ENCODE results near the gene PVALB. TPM values are rescaled to one million over a fixed set of nuclear protein-coding genes. Genes with fewer than 3 reads are reported as not detected.
A peak's percentile ranks its signal among the peaks of the same experiment; 100 is the strongest.

The PVALB gene
- total RNA-seq, 1 donor from 2014 or later: not detected

GRCh38 chr22:36775964-36776669 is 40.7 kb downstream of the PVALB start, which contains the start of gene IFT27:
Gene IFT27 (minus strand): TSS chr22:36776119. CDS start chr22:36775707, 412 bp downstream.
- Histone ChIP-seq H3K36me3 (no peaks in the 10 kb centered on the region), H3K27ac (peak within 1 kb of the TSS; percentile 75 to 79), H3K4me1 (peaks cover 0 to 10% of the 10 kb centered on the region in 2 donors), H3K27me3 (no peaks in the 10 kb centered on the region), H3K4me3 (peak within 1 kb of the TSS; percentile 76 to 90), H3K9me3 (no peaks in the 10 kb centered on the region)
- DNase-seq (ENCODE audit: low spot score in 2 of 2): peak; percentile 99 to 100
- no peak for TF ChIP-seq CTCF (IDR thresholded peaks at IDR 0.05)
- intact Hi-C loops (cut with DNase I): loop anchor here (1.0 to 10.0 kb wide), 6 partner anchors 243 to 769 kb away; partner anchors contain the start of genes EIF3D, KCTD17, MPST and TST

GRCh38 chr22:36775586-36775963 is 41.3 kb downstream of the PVALB start:
- Histone ChIP-seq H3K27ac (peak overlapping the region; percentile 75 to 79), H3K36me3 (no peaks in the 10 kb centered on the region), H3K4me3 (peak overlapping the region; percentile 76 to 90), H3K9me3 (no peaks in the 10 kb centered on the region), H3K27me3 (no peaks in the 10 kb centered on the region), H3K4me1 (peaks cover 0 to 10% of the 10 kb centered on the region in 2 donors)
- intact Hi-C loops (cut with DNase I): loop anchor here (2.0 to 10.0 kb wide), 4 partner anchors 277 to 769 kb away; partner anchors contain the start of gene KCTD17
- TF ChIP-seq CTCF (IDR thresholded peaks at IDR 0.05): no peak
- peak in 1 of 2 donors; percentile 69 for DNase-seq (ENCODE audit: low spot score in 2 of 2)

- Histone ChIP-seq H3K4me1 (peaks cover 0 to 10% of the 10 kb centered on the region in 2 donors), H3K36me3 (no peaks in the 10 kb centered on the region), H3K27me3 (no peaks in the 10 kb centered on the region), H3K4me3 (no peak overlapping the region), H3K27ac (no peak overlapping the region), H3K9me3 (no peaks in the 10 kb centered on the region)
- peak in 1 of 3 experiments; percentile 34 for TF ChIP-seq CTCF (IDR thresholded peaks at IDR 0.05)
- intact Hi-C loops (cut with DNase I): loop anchor here (2.0 to 10.0 kb wide), 2 partner anchors 425 to 771 kb away; no protein-coding TSS in a partner anchor
- DNase-seq (ENCODE audit: low spot score in 2 of 2): no peak
Observed at GRCh38 chr22:36773935-36774334, 42.9 kb downstream of the PVALB start.

- H3K27me3 ChIP-seq: no peaks in the 10 kb centered on the region
- DNase-seq (ENCODE audit: low spot score in 2 of 2): peak in 1 of 2 donors; percentile 27
- no peak for TF ChIP-seq CTCF (IDR thresholded peaks at IDR 0.05)
- H3K4me1 ChIP-seq: peaks cover 0 to 10% of the 10 kb centered on the region in 2 donors
- H3K36me3 ChIP-seq: no peaks in the 10 kb centered on the region
- intact Hi-C loops (cut with DNase I): loop anchor here (10.0 kb wide), 1 partner anchor 772 kb away; no protein-coding TSS in a partner anchor
- H3K27ac ChIP-seq: no peak overlapping the region
- no peaks in the 10 kb centered on the region for H3K9me3 ChIP-seq
- no peak overlapping the region for H3K4me3 ChIP-seq
Observed at GRCh38 chr22:36772451-36772850, 44.4 kb downstream of the PVALB start.

GRCh38 chr22:36771356-36772063 is 45.3 kb downstream of the PVALB start:
- no peaks in the 10 kb centered on the region for H3K27me3 ChIP-seq
- peaks cover 0 to 5% of the 10 kb centered on the region in 2 donors for H3K36me3 ChIP-seq
- H3K9me3 ChIP-seq: no peaks in the 10 kb centered on the region
- peaks cover 0 to 7% of the 10 kb centered on the region in 2 donors for H3K4me1 ChIP-seq
- intact Hi-C loops (cut with DNase I): loop anchor here (10.0 kb wide), 1 partner anchor 773 kb away; no protein-coding TSS in a partner anchor
- peak in 1 of 2 donors; percentile 54 for DNase-seq (ENCODE audit: low spot score in 2 of 2)
- no peak overlapping the region for H3K4me3 ChIP-seq
- H3K27ac ChIP-seq: no peak overlapping the region
- TF ChIP-seq CTCF (IDR thresholded peaks at IDR 0.05): no peak

Data from ascending aorta (tissue), 2 donors.